ENCODE data around the gene TRIM41.

- no peak for TF ChIP-seq CTCF (conservative IDR thresholded peaks at IDR 0.05)
- no peak for TF ChIP-seq EZH2 (IDR thresholded peaks at IDR 0.05; ENCODE audit: low read depth)
Measured at GRCh38 chr5:181233801-181234454, 10.8 kb downstream of the TRIM41 start.
